Measurements from ENCODE around the gene STX19. TPM values are rescaled to one million over a fixed set of nuclear protein-coding genes. Genes with fewer than 3 reads are reported as not detected.
A peak's percentile ranks its signal among the peaks of the same experiment; 100 is the strongest.

STX19 gene
- total RNA-seq, 1 experiment from 2014 or later, result 5.2 TPM

GRCh38 chr3:94036909-94037507 lies 8.6 kb upstream of the STX19 start:
- TF ChIP-seq CTCF (IDR thresholded peaks at IDR 0.05; ENCODE audit: unreplicated experiment), result peak; percentile 57
- Mint-ChIP-seq H3K27me3 (ENCODE audit: unreplicated experiment) (no peaks in the 10 kb centered on the region), H3K4me1 (ENCODE audit: low read depth, unreplicated experiment) (no peaks in the 10 kb centered on the region), H3K9me3 (ENCODE audit: low read depth, unreplicated experiment) (no peaks in the 10 kb centered on the region), H3K4me3 (ENCODE audit: low read depth, unreplicated experiment) (no peak overlapping the region), H3K27ac (ENCODE audit: unreplicated experiment) (no peak overlapping the region), H3K36me3 (ENCODE audit: insufficient read depth, unreplicated experiment) (peaks cover 6% of the 10 kb centered on the region)
- CTCF ChIA-PET, result interaction anchor here (1.3 to 1.5 kb wide), 2 partner anchors 11 to 13 kb away, joined by 3 to 4 read pairs; no protein-coding TSS in a partner anchor
- DNase-seq, result no peak
- intact Hi-C loops (cut with micrococcal nuclease; ENCODE audit: unreplicated experiment), result no loop called here
- no TSS peak for BruUV-seq (replicated peaks)

- BruUV-seq (replicated peaks), result no TSS peak
- peak overlapping the region; percentile 75 for H3K27ac Mint-ChIP-seq (ENCODE audit: unreplicated experiment)
- intact Hi-C loops (cut with micrococcal nuclease; ENCODE audit: unreplicated experiment), result loop anchor here (5.0 kb wide), 2 partner anchors 36 to 54 kb away; partner anchors contain the start of genes DHFR2, NSUN3 and PROS1
- peak overlapping the region; percentile 43 for H3K4me3 Mint-ChIP-seq (ENCODE audit: low read depth, unreplicated experiment)
- H3K9me3 Mint-ChIP-seq (ENCODE audit: low read depth, unreplicated experiment), result no peaks in the 10 kb centered on the region
- CTCF ChIA-PET, result interaction anchor here (1.8 kb wide), 1 partner anchor 11 kb away, joined by 4 read pairs; no protein-coding TSS in a partner anchor
- no peak for DNase-seq
- H3K36me3 Mint-ChIP-seq (ENCODE audit: insufficient read depth, unreplicated experiment), result peaks cover 9% of the 10 kb centered on the region
- no peak for TF ChIP-seq CTCF (IDR thresholded peaks at IDR 0.05; ENCODE audit: unreplicated experiment)
- no peaks in the 10 kb centered on the region for H3K4me1 Mint-ChIP-seq (ENCODE audit: low read depth, unreplicated experiment)
- no peaks in the 10 kb centered on the region for H3K27me3 Mint-ChIP-seq (ENCODE audit: unreplicated experiment)
These were observed 1.8 kb downstream of the STX19 start for GRCh38 chr3:94026623-94027022.

- BruUV-seq (replicated peaks), result no TSS peak
- Mint-ChIP-seq H3K9me3 (ENCODE audit: low read depth, unreplicated experiment) (no peaks in the 10 kb centered on the region), H3K4me3 (ENCODE audit: low read depth, unreplicated experiment) (peak overlapping the region; percentile 41), H3K27ac (ENCODE audit: unreplicated experiment) (peak overlapping the region; percentile 64), H3K36me3 (ENCODE audit: insufficient read depth, unreplicated experiment) (peaks cover 9% of the 10 kb centered on the region), H3K4me1 (ENCODE audit: low read depth, unreplicated experiment) (no peaks in the 10 kb centered on the region), H3K27me3 (ENCODE audit: unreplicated experiment) (no peaks in the 10 kb centered on the region)
- no peak for TF ChIP-seq CTCF (IDR thresholded peaks at IDR 0.05; ENCODE audit: unreplicated experiment)
- intact Hi-C loops (cut with micrococcal nuclease; ENCODE audit: unreplicated experiment), result no loop called here
- CTCF ChIA-PET, result interaction anchor here (0.7 to 0.8 kb wide), 2 partner anchors 13 to 45 kb away, joined by 3 to 4 read pairs; no protein-coding TSS in a partner anchor
- no peak for DNase-seq
These were observed 4.0 kb downstream of the STX19 start for GRCh38 chr3:94024385-94024784.

GRCh38 chr3:94020293-94020692 lies 8.1 kb downstream of the STX19 start:
- intact Hi-C loops (cut with micrococcal nuclease; ENCODE audit: unreplicated experiment), result no loop called here
- no peaks in the 10 kb centered on the region for H3K27me3 Mint-ChIP-seq (ENCODE audit: unreplicated experiment)
- no TSS peak for BruUV-seq (replicated peaks)
- H3K27ac Mint-ChIP-seq (ENCODE audit: unreplicated experiment), result no peak overlapping the region
- H3K36me3 Mint-ChIP-seq (ENCODE audit: insufficient read depth, unreplicated experiment), result no peaks in the 10 kb centered on the region
- H3K4me1 Mint-ChIP-seq (ENCODE audit: low read depth, unreplicated experiment), result no peaks in the 10 kb centered on the region
- H3K4me3 Mint-ChIP-seq (ENCODE audit: low read depth, unreplicated experiment), result no peak overlapping the region
- no peaks in the 10 kb centered on the region for H3K9me3 Mint-ChIP-seq (ENCODE audit: low read depth, unreplicated experiment)
- TF ChIP-seq CTCF (IDR thresholded peaks at IDR 0.05; ENCODE audit: unreplicated experiment), result no peak
- CTCF ChIA-PET, result no interaction called here
- DNase-seq, result no peak
